ENCODE results near the gene MACROH2A2.

DNA sequence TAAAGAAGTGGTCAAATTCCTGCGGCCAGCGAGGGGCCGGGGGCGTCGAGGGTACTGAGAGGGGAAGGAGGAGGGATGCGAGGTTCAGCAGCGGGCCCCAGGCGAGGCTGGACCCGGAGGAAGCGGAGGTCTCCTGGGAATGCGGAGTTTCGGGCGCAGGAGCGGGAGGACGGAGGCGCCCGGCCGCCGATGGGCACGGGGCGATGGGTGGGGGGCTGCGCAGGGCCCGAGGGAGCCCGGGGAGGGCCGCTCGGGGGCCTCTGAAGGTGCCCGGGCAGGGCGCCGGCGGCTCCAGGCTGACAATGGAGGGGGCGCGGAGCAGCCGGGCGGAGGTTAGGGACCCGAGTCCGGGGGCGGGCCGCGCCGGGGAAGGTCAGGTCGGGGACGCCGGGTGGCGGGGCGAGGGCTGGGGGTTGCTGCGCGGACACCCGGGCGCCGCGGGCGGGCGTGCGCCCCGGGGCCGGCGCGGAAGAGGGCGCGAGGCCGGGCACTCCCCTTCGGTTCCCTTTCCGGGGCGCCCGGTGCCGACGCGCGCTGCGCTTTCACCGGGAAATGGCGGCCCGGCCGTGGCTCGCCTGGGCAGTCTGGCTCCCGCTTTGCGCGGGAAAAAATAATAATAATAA, 683 bp downstream of the MACROH2A2 start:
- TF ChIP-seq CTCF (IDR thresholded peaks at IDR 0.05) (no peak), POLR2AphosphoS5 (IDR thresholded peaks at IDR 0.05) (no peak)
